GM21423 (cell line): ENCODE measurements around the gene KITLG.
"Not testable (repeated sequence)": the region's sequence is repeated elsewhere in the genome, so short reads cannot be mapped to it uniquely, and the experiment has no call there.

Experiments used
- ATAC-seq: cut with Tn5 transposase; IDR thresholded peaks from one replicate; pipeline ENCODE4 v1.9.1; 2021; ENCODE audit warnings: mild to moderate bottlenecking, moderate library complexity; ENCODE audit not compliant: unreplicated experiment

KITLG gene

GRCh38 chr12:88544991-88545980, 35.0 kb downstream of the KITLG start:
- no peak for ATAC-seq

- no peak for ATAC-seq
Observed at GRCh38 chr12:88539893-88540292, 40.4 kb downstream of the KITLG start.

- no peak for ATAC-seq
Observed at GRCh38 chr12:88538697-88539096, 41.6 kb downstream of the KITLG start.

GRCh38 chr12:88538250-88538649, 42.0 kb downstream of the KITLG start:
- ATAC-seq: no peak

GRCh38 chr12:88530868-88531267, 49.4 kb downstream of the KITLG start:
- no peak for ATAC-seq

GRCh38 chr12:88529531-88530488, 50.5 kb downstream of the KITLG start:
- no peak for ATAC-seq

GRCh38 chr12:88522961-88523360, 57.3 kb downstream of the KITLG start:
- ATAC-seq: no peak

GRCh38 chr12:88520436-88520820, 59.8 kb downstream of the KITLG start:
- no peak for ATAC-seq

- no peak for ATAC-seq
Observed at GRCh38 chr12:88519802-88520435, 60.4 kb downstream of the KITLG start.

GRCh38 chr12:88518863-88519403, 61.3 kb downstream of the KITLG start:
- no peak for ATAC-seq

GRCh38 chr12:88516811-88517210, 63.5 kb downstream of the KITLG start:
- ATAC-seq: no peak

GRCh38 chr12:88510843-88511242, 69.4 kb downstream of the KITLG start:
- no peak for ATAC-seq

- ATAC-seq: no peak
Observed at GRCh38 chr12:88509851-88510250, 70.4 kb downstream of the KITLG start.

GRCh38 chr12:88509347-88509746, 70.9 kb downstream of the KITLG start:
- ATAC-seq: no peak

GRCh38 chr12:88507851-88508250, 72.4 kb downstream of the KITLG start:
- ATAC-seq: not testable (repeated sequence)

- no peak for ATAC-seq
Observed at GRCh38 chr12:88507270-88507669, 73.0 kb downstream of the KITLG start.

- ATAC-seq: no peak
Observed at GRCh38 chr12:88505696-88506095, 74.6 kb downstream of the KITLG start.

GRCh38 chr12:88503281-88503703, 77.0 kb downstream of the KITLG start:
- no peak for ATAC-seq

GRCh38 chr12:88501972-88502938, 78.0 kb downstream of the KITLG start:
- no peak for ATAC-seq
